ENCODE data around the gene RARRES2.

Gene RARRES2

GRCh38 chr7:150338166-150338829 lies 3.1 kb downstream of the RARRES2 start:
- CTCF ChIA-PET, result no interaction called here
- no peak for DNase-seq (ENCODE audit: low read depth, low spot score)
- H3K4me3 ChIP-seq (ENCODE audit: low read depth, low read length), result no peak overlapping the region
- no peak for TF ChIP-seq CTCF (IDR thresholded peaks at IDR 0.05; ENCODE audit: insufficient read depth, low read length, missing control alignments)
- POLR2A ChIA-PET, result no interaction called here

- POLR2A ChIA-PET, result no interaction called here
- CTCF ChIA-PET, result no interaction called here
- TF ChIP-seq CTCF (IDR thresholded peaks at IDR 0.05; ENCODE audit: insufficient read depth, low read length, missing control alignments), result no peak
- H3K4me3 ChIP-seq (ENCODE audit: low read depth, low read length), result no peak overlapping the region
- DNase-seq (ENCODE audit: low read depth, low spot score), result no peak
Observed at GRCh38 chr7:150337659-150338081, 3.8 kb downstream of the RARRES2 start.

- no peak overlapping the region for H3K4me3 ChIP-seq (ENCODE audit: low read depth, low read length)
- POLR2A ChIA-PET, result no interaction called here
- no peak for DNase-seq (ENCODE audit: low read depth, low spot score)
- no peak for TF ChIP-seq CTCF (IDR thresholded peaks at IDR 0.05; ENCODE audit: insufficient read depth, low read length, missing control alignments)
- CTCF ChIA-PET, result interaction anchor here (0.6 kb wide), 1 partner anchor 17 kb away, joined by 3 read pairs; no protein-coding TSS in a partner anchor
Observed at GRCh38 chr7:150337179-150337578, 4.2 kb downstream of the RARRES2 start.

GRCh38 chr7:150336746-150337145 lies 4.7 kb downstream of the RARRES2 start:
- no peak overlapping the region for H3K4me3 ChIP-seq (ENCODE audit: low read depth, low read length)
- DNase-seq (ENCODE audit: low read depth, low spot score), result no peak
- ChIA-PET POLR2A (no interaction called here), CTCF (interaction anchor here (0.6 kb wide), 1 partner anchor 17 kb away, joined by 3 read pairs; no protein-coding TSS in a partner anchor)
- no peak for TF ChIP-seq CTCF (IDR thresholded peaks at IDR 0.05; ENCODE audit: insufficient read depth, low read length, missing control alignments)

GRCh38 chr7:150335774-150336112 lies 5.7 kb downstream of the RARRES2 start:
- CTCF ChIA-PET, result interaction anchor here (1.1 kb wide), 1 partner anchor 20 kb away, joined by 4 read pairs; no protein-coding TSS in a partner anchor

More at GRCh38 chr7:150335774-150336112, 5.7 kb downstream of the RARRES2 start:
- POLR2A ChIA-PET, result no interaction called here
- no peak overlapping the region for H3K4me3 ChIP-seq (ENCODE audit: low read depth, low read length)
- no peak for TF ChIP-seq CTCF (IDR thresholded peaks at IDR 0.05; ENCODE audit: insufficient read depth, low read length, missing control alignments)
- DNase-seq (ENCODE audit: low read depth, low spot score), result no peak

Data from AG04449 (cell line).